GM12878 (cell line): ENCODE results near the gene METTL14. TPM values are rescaled to one million over a fixed set of nuclear protein-coding genes. Genes with fewer than 3 reads are reported as not detected.

Experiments
- ATAC-seq: fragments of 200-7000 bp; cut with Tn5 transposase; 3 replicates; pipeline ENCODE4 v1.9.1; 2020; ENCODE audit warnings: mild to moderate bottlenecking, moderate library complexity
- BruUV-seq: library from RNA; stranded (reverse); fragments of 400-500 nt; replicated peaks from 2 replicates; lab custom pipeline; 2021; lab: Mats Ljungman, UMichigan
- CTCF ChIA-PET: fragments of 300-600 bp; sonication (Branson Sonifier 250); formaldehyde crosslinking; extraction: SDS; loops from one replicate; lab custom pipeline; 2021; ENCODE audit warnings: inconsistent platforms; lab: Yijun Ruan, JAX
- POLR2A ChIA-PET: fragments of 350-600 bp; formaldehyde crosslinking; extraction: SDS; loops from one replicate; lab custom pipeline; 2021; ENCODE audit warnings: inconsistent platforms; lab: Charles Lee
- RAD21 ChIA-PET: fragments of 300-600 bp; sonication (Branson Sonifier 250); formaldehyde crosslinking; loops from one replicate; lab custom pipeline; 2023; ENCODE audit warnings: antibody characterized with exemption; ENCODE audit not compliant: unreplicated experiment; lab: Charles Lee
- SMC1A ChIA-PET: fragments of 300-600 bp; sonication (Branson Sonifier 250); formaldehyde crosslinking; loops from one replicate; lab custom pipeline; 2023; ENCODE audit not compliant: unreplicated experiment, uncharacterized antibody; lab: Charles Lee
- DNase-seq: peaks from one replicate; pipeline ENCODE4 v3.0.0-alpha.2; 2011; ENCODE audit warnings: low read depth, low spot score
- FAIRE-seq: peaks from 3 replicates; lab custom pipeline; 2011; peaks lifted over from hg19 to GRCh38; lab: Jason Lieb, UNC
- H2AFZ ChIP-seq: 2 replicates; pipeline ENCODE4 v1.6.0; 2011; ENCODE audit warnings: low read depth, low read length, control low read depth; ENCODE audit not compliant: control insufficient read depth
- H3K27ac ChIP-seq: 2 replicates; pipeline ENCODE4 v1.5.1; 2011; ENCODE audit warnings: control low read depth; ENCODE audit not compliant: control insufficient read depth, insufficient read depth
- H3K27me3 ChIP-seq, 2 experiments: replicated peaks in 1 of 2; 2 replicates each; pipeline versions ENCODE4 v1.6.0 to v1.6.1; 2011; ENCODE audit warnings: low read length in 1 of 2; ENCODE audit not compliant: control insufficient read depth in 2 of 2, insufficient read depth in 2 of 2
- H3K36me3 ChIP-seq, 2 experiments: 2 replicates each; pipeline ENCODE4 v1.5.1; 2011; ENCODE audit warnings: low read length in 1 of 2; ENCODE audit not compliant: control insufficient read depth in 2 of 2, insufficient read depth in 2 of 2
- H3K4me1 ChIP-seq: 2 replicates; pipeline ENCODE4 v1.6.1; 2011; ENCODE audit warnings: mild to moderate bottlenecking, low read length, moderate library complexity, mixed read lengths; ENCODE audit not compliant: control insufficient read depth, insufficient read depth
- H3K4me2 ChIP-seq: 2 replicates; pipeline ENCODE4 v1.6.0; 2011; ENCODE audit warnings: control low read depth; ENCODE audit not compliant: control insufficient read depth, insufficient read depth
- H3K4me3 ChIP-seq: fragments of 200-600 bp; sonication (generic); 2 replicates; pipeline ENCODE4 v1.5.1; 2016
- H3K79me2 ChIP-seq: 2 replicates; pipeline ENCODE4 v1.6.0; 2011; ENCODE audit warnings: low read length; ENCODE audit not compliant: control insufficient read depth, insufficient read depth
- H3K9ac ChIP-seq: 2 replicates; pipeline ENCODE4 v1.8.0; 2011; ENCODE audit warnings: low read length, control low read depth, mixed read lengths; ENCODE audit not compliant: control insufficient read depth, insufficient read depth
- H3K9me3 ChIP-seq: replicated peaks from 3 replicates; pipeline ENCODE4 v1.5.1; 2011; ENCODE audit warnings: mild to moderate bottlenecking, low read length; ENCODE audit not compliant: control insufficient read depth, insufficient read depth
- H4K20me1 ChIP-seq: 2 replicates; pipeline ENCODE4 v1.6.0; 2011; ENCODE audit not compliant: control insufficient read depth, insufficient read depth
- BHLHE40 ChIP-seq, 2 experiments: fragments of 450-650 bp in 1 of 2; IDR thresholded peaks; 2 replicates each; pipeline ENCODE4 v1.6.1; 2011 to 2017; ENCODE audit warnings: low read depth in 2 of 2, borderline replicate concordance in 1 of 2, improper control_type of control experiment in 1 of 2, low read length in 1 of 2, mild to moderate bottlenecking in 1 of 2
- MYB ChIP-seq: fragments of 150-350 bp; IDR thresholded peaks from 2 replicates; pipeline ENCODE4 v1.6.1; 2014; ENCODE audit warnings: mild to moderate bottlenecking, low read depth, low read length, borderline replicate concordance
- TBL1XR1 ChIP-seq: IDR thresholded peaks from 2 replicates; pipeline ENCODE4 v1.6.1; 2012; ENCODE audit warnings: low read depth, low read length, improper control_type of control experiment
- WGBS: methylation state at CpG from one replicate; pipeline ENCODE4 v1.1.6; 2016; ENCODE audit warnings: low lambda C conversion rate; ENCODE audit not compliant: insufficient replicate concordance, insufficient coverage; ENCODE audit errors: missing lambda C conversion rate; 5-methylcytosine and 5-hydroxymethylcytosine counted together
- in situ Hi-C: fragments of 300-500 bp; cut with MboI; formaldehyde crosslinking; loops from 9 replicates; pipeline ENCODE4 v1.14.3; 2018; ENCODE audit warnings: mixed read lengths
- intact Hi-C: fragments of 100-400 bp; cut with micrococcal nuclease; formaldehyde crosslinking; loops from one replicate; pipeline ENCODE4 v1.14.2; 2022; ENCODE audit not compliant: unreplicated experiment
- polyA plus RNA-seq, 11 experiments: library from polyadenylated mRNA; depleted of rRNA in 4 of 11; unstranded in 6 of 11; stranded (reverse) in 5 of 11; fragments of >200 nt; fragmentation: Nextera tagmentation in 4 of 11; fragmentation: Illumina TruSeq in 1 of 11; extraction: Ambion mirVana in 4 of 11; extraction: Trizol in 1 of 11; gene quantifications; 1 replicate in 1 of 11; 2 replicates in 10 of 11; pipeline versions ENCODE4 v1.2.1 to v1.2.3, GENCODE V29; 2011 to 2016; ENCODE audit warnings: inconsistent platforms in 2 of 11, missing spikeins in 2 of 11, low read depth in 1 of 11
- total RNA-seq, 4 experiments: library from RNA; depleted of rRNA in 3 of 4; stranded (reverse); fragments of >200 nt in 3 of 4; fragmentation: Illumina TruSeq in 1 of 4; extraction: Trizol in 1 of 4; gene quantifications; 2 replicates each; pipeline versions ENCODE4 v1.2.1 to v1.2.3, GENCODE V29; 2013 to 2021
- TF ChIP-seq, protein P1 (sequence below): fragments of 150-350 bp; IDR thresholded peaks from 2 replicates; pipeline ENCODE4 v1.6.1; 2016; ENCODE audit warnings: low read depth, low read length
- TF ChIP-seq, protein P2 (sequence below): IDR thresholded peaks from 2 replicates; pipeline ENCODE4 v1.6.1; 2011; ENCODE audit warnings: borderline replicate concordance, low read depth, mild to moderate bottlenecking, moderate library complexity, mixed read lengths, low read length; ENCODE audit not compliant: insufficient read depth; ENCODE audit errors: extremely low read length
- TF ChIP-seq, protein P3 (sequence below): fragments of 450-650 bp; conservative IDR thresholded peaks from 2 replicates; pipeline ENCODE4 v1.6.1; 2017; ENCODE audit warnings: mild to moderate bottlenecking, moderate library complexity

Gene METTL14
- total and polyA plus RNA-seq, 10 of the 15 experiments (the other 5 are each of a cell fraction or from before 2014, with no cell fraction given) = 11.2 to 44.9 (median 27.6) TPM

DNA sequence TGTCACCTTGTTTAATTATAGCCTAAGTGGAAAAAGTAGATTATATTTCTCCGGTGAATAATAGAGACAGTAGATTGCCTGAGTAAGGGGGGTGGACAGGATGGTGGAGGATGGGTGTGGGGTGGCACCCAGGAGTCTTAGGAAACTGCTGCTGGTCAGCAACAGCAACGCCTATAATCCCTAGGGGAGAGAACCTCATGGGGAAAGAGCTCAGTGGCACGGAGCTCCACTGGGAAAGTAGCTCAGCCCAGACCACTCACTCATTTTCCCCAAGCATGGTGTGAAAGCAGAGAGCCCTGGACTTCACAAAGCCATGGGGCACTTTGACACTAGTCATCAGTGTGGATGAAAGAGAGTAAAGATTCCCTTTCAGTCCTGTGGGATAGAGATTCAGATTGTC lies 31.1 kb downstream of the METTL14 start:
- ATAC-seq (no peak), FAIRE-seq (no peak), DNase-seq (no peak)
- no peak for TF ChIP-seq TBL1XR1
- TF ChIP-seq MYB = no peak
- TF ChIP-seq, protein P1, sequence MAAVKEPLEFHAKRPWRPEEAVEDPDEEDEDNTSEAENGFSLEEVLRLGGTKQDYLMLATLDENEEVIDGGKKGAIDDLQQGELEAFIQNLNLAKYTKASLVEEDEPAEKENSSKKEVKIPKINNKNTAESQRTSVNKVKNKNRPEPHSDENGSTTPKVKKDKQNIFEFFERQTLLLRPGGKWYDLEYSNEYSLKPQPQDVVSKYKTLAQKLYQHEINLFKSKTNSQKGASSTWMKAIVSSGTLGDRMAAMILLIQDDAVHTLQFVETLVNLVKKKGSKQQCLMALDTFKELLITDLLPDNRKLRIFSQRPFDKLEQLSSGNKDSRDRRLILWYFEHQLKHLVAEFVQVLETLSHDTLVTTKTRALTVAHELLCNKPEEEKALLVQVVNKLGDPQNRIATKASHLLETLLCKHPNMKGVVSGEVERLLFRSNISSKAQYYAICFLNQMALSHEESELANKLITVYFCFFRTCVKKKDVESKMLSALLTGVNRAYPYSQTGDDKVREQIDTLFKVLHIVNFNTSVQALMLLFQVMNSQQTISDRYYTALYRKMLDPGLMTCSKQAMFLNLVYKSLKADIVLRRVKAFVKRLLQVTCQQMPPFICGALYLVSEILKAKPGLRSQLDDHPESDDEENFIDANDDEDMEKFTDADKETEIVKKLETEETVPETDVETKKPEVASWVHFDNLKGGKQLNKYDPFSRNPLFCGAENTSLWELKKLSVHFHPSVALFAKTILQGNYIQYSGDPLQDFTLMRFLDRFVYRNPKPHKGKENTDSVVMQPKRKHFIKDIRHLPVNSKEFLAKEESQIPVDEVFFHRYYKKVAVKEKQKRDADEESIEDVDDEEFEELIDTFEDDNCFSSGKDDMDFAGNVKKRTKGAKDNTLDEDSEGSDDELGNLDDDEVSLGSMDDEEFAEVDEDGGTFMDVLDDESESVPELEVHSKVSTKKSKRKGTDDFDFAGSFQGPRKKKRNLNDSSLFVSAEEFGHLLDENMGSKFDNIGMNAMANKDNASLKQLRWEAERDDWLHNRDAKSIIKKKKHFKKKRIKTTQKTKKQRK = no peak
- TF ChIP-seq, protein P2, sequence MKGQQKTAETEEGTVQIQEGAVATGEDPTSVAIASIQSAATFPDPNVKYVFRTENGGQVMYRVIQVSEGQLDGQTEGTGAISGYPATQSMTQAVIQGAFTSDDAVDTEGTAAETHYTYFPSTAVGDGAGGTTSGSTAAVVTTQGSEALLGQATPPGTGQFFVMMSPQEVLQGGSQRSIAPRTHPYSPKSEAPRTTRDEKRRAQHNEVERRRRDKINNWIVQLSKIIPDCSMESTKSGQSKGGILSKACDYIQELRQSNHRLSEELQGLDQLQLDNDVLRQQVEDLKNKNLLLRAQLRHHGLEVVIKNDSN = no peak
- TF ChIP-seq, protein P3, sequence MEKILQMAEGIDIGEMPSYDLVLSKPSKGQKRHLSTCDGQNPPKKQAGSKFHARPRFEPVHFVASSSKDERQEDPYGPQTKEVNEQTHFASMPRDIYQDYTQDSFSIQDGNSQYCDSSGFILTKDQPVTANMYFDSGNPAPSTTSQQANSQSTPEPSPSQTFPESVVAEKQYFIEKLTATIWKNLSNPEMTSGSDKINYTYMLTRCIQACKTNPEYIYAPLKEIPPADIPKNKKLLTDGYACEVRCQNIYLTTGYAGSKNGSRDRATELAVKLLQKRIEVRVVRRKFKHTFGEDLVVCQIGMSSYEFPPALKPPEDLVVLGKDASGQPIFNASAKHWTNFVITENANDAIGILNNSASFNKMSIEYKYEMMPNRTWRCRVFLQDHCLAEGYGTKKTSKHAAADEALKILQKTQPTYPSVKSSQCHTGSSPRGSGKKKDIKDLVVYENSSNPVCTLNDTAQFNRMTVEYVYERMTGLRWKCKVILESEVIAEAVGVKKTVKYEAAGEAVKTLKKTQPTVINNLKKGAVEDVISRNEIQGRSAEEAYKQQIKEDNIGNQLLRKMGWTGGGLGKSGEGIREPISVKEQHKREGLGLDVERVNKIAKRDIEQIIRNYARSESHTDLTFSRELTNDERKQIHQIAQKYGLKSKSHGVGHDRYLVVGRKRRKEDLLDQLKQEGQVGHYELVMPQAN = no peak
- no peak for TF ChIP-seq BHLHE40 (IDR thresholded peaks at IDR 0.05; ENCODE audit: borderline replicate concordance in 1 of 2, low read depth in 2 of 2, low read length in 1 of 2)
- H3K27me3 ChIP-seq = no peaks in the 10 kb centered on the region
- H3K4me2 ChIP-seq = no peak overlapping the region
- intact Hi-C loops = no loop called here
- in situ Hi-C loops = no loop called here
- no peaks in the 10 kb centered on the region for H4K20me1 ChIP-seq
- H3K36me3 ChIP-seq = peaks cover 0 to 9% of the 10 kb centered on the region in 2 experiments; a peak in 2 of 4 replicates
- H3K4me1 ChIP-seq = no peaks in the 10 kb centered on the region
- H2AFZ ChIP-seq = no peak overlapping the region
- ChIA-PET SMC1A (interaction anchor here (1.3 kb wide), 1 partner anchor 21 kb away, joined by 4 read pairs; no protein-coding TSS in a partner anchor), POLR2A (no interaction called here), CTCF (interaction anchor here (1.0 to 1.7 kb wide), 3 partner anchors 11 to 25 kb away, joined by 3 read pairs; no protein-coding TSS in a partner anchor), RAD21 (no interaction called here)
- no peak overlapping the region for H3K9ac ChIP-seq
- BruUV-seq = no TSS peak
- H3K27ac ChIP-seq = no peak overlapping the region
- H3K9me3 ChIP-seq = no peaks in the 10 kb centered on the region
- WGBS = 53% methylated on average over 3 of the region's 3 CpGs
- no peaks in the 10 kb centered on the region for H3K79me2 ChIP-seq
- H3K4me3 ChIP-seq = no peak overlapping the region
